Measurements from ENCODE around the gene VEGFA. TPM values are rescaled to one million over a fixed set of nuclear protein-coding genes. Genes with fewer than 3 reads are reported as not detected.

The VEGFA gene
- polyA plus RNA-seq, 1 donor from 2014 or later = 7.3 TPM

- Histone ChIP-seq H3K27ac (ENCODE audit: low read length) (no peak overlapping the region), H2AFZ (ENCODE audit: low read depth, low read length) (no peak overlapping the region)
- TF ChIP-seq, protein P1, sequence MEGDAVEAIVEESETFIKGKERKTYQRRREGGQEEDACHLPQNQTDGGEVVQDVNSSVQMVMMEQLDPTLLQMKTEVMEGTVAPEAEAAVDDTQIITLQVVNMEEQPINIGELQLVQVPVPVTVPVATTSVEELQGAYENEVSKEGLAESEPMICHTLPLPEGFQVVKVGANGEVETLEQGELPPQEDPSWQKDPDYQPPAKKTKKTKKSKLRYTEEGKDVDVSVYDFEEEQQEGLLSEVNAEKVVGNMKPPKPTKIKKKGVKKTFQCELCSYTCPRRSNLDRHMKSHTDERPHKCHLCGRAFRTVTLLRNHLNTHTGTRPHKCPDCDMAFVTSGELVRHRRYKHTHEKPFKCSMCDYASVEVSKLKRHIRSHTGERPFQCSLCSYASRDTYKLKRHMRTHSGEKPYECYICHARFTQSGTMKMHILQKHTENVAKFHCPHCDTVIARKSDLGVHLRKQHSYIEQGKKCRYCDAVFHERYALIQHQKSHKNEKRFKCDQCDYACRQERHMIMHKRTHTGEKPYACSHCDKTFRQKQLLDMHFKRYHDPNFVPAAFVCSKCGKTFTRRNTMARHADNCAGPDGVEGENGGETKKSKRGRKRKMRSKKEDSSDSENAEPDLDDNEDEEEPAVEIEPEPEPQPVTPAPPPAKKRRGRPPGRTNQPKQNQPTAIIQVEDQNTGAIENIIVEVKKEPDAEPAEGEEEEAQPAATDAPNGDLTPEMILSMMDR (IDR thresholded peaks at IDR 0.05; ENCODE audit: poor library complexity, severe bottlenecking) = no peak
- no peak for TF ChIP-seq MXI1 (conservative IDR thresholded peaks at IDR 0.05; ENCODE audit: poor library complexity, severe bottlenecking)
- no peak for TF ChIP-seq RAD21 (conservative IDR thresholded peaks at IDR 0.05)
- no peak for TF ChIP-seq SMC3 (conservative IDR thresholded peaks at IDR 0.05; ENCODE audit: poor library complexity)
- TF ChIP-seq REST (IDR thresholded peaks at IDR 0.05; ENCODE audit: borderline replicate concordance) = no peak
Observed at GRCh38 chr6:43828711-43829110, 58.7 kb downstream of the VEGFA start.

DNA sequence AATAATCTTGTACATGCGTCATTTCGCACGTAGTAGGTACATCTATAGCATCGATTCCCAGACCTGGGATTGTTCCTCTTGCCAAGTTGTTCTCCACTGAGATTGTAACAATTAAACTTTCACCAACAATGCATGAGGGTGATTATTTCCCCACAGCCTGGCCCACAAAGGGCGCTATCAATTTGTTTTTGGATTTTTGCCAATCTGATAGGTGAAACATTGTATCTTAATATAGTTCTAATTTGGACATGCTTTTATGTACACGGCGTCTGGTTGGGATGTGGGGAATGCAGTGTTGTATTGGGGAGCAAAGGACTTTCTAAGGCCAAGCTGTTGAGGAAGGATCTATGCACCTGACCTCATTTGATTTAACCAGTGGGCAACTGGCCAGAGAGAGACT lies 59.5 kb downstream of the VEGFA start:
- H3K79me2 ChIP-seq (replicated peaks; ENCODE audit: insufficient read depth, low read length) = no peaks in the 10 kb centered on the region
- no peak for TF ChIP-seq SMC3 (conservative IDR thresholded peaks at IDR 0.05; ENCODE audit: poor library complexity)
- TF ChIP-seq REST (IDR thresholded peaks at IDR 0.05; ENCODE audit: borderline replicate concordance) = no peak
- TF ChIP-seq RAD21 (conservative IDR thresholded peaks at IDR 0.05) = no peak
- TF ChIP-seq, protein P1 (IDR thresholded peaks at IDR 0.05; ENCODE audit: poor library complexity, severe bottlenecking) = no peak
- no peak for TF ChIP-seq POLR2AphosphoS5 (IDR thresholded peaks at IDR 0.05)
- TF ChIP-seq EZH2 (IDR thresholded peaks at IDR 0.05; ENCODE audit: borderline replicate concordance, insufficient read depth, low read length, poor library complexity, severe bottlenecking) = no peak
- no peak for TF ChIP-seq MXI1 (conservative IDR thresholded peaks at IDR 0.05; ENCODE audit: poor library complexity, severe bottlenecking)
- TF ChIP-seq EP300 (conservative IDR thresholded peaks at IDR 0.05; ENCODE audit: poor library complexity, severe bottlenecking) = no peak
- no peak for TF ChIP-seq TAF1 (IDR thresholded peaks at IDR 0.05; ENCODE audit: low read depth)

More at GRCh38 chr6:43828711-43829110, 58.7 kb downstream of the VEGFA start:
- Histone ChIP-seq H3F3A (ENCODE audit: insufficient read depth, low read length, poor library complexity, severe bottlenecking) (no peaks in the 10 kb centered on the region), H3K4me3 (ENCODE audit: low read length) (no peak overlapping the region), H3K27me3 (ENCODE audit: insufficient read depth, low read depth, low read length) (no peaks in the 10 kb centered on the region), H4K20me1 (ENCODE audit: insufficient read depth) (no peaks in the 10 kb centered on the region), H3K36me3 (ENCODE audit: insufficient read depth, low read length) (no peaks in the 10 kb centered on the region), H3K9me3 (ENCODE audit: low read length) (no peaks in the 10 kb centered on the region), H3K79me2 (replicated peaks; ENCODE audit: insufficient read depth, low read length) (no peaks in the 10 kb centered on the region), H3K9ac (ENCODE audit: low read length) (no peak overlapping the region), H3K4me2 (ENCODE audit: low read length) (no peak overlapping the region), H3K9me2 (ENCODE audit: insufficient read depth, low read length) (no peaks in the 10 kb centered on the region)

More for the DNA sequence above, 59.5 kb downstream of the VEGFA start:
- H4K20me1 ChIP-seq (ENCODE audit: insufficient read depth) = no peaks in the 10 kb centered on the region
- no peak overlapping the region for H3K4me2 ChIP-seq (ENCODE audit: low read length)
- no peak overlapping the region for H2AFZ ChIP-seq (ENCODE audit: low read depth, low read length)
- H3K4me3 ChIP-seq (ENCODE audit: low read length) = no peak overlapping the region
- no peak overlapping the region for H3K9ac ChIP-seq (ENCODE audit: low read length)
- no peaks in the 10 kb centered on the region for H3K27me3 ChIP-seq (ENCODE audit: insufficient read depth, low read depth, low read length)
- H3K36me3 ChIP-seq (ENCODE audit: insufficient read depth, low read length) = no peaks in the 10 kb centered on the region
- H3K9me2 ChIP-seq (ENCODE audit: insufficient read depth, low read length) = no peaks in the 10 kb centered on the region
- no peaks in the 10 kb centered on the region for H3K9me3 ChIP-seq (ENCODE audit: low read length)
- no peaks in the 10 kb centered on the region for H3F3A ChIP-seq (ENCODE audit: insufficient read depth, low read length, poor library complexity, severe bottlenecking)
- no peak overlapping the region for H3K27ac ChIP-seq (ENCODE audit: low read length)

Measured in neural cell (in vitro differentiated cells).